NCI-H1092 treated with DMSO at 0.1 percent for 48 hours (cell line): ENCODE measurements around the gene BCOR.
A peak's percentile ranks its signal among the peaks of the same experiment; 100 is the strongest.

Experiments
- DNase-seq: peaks from one replicate; lab custom pipeline; 2025; lab: John Stamatoyannopoulos, UW

Gene BCOR

DNA sequence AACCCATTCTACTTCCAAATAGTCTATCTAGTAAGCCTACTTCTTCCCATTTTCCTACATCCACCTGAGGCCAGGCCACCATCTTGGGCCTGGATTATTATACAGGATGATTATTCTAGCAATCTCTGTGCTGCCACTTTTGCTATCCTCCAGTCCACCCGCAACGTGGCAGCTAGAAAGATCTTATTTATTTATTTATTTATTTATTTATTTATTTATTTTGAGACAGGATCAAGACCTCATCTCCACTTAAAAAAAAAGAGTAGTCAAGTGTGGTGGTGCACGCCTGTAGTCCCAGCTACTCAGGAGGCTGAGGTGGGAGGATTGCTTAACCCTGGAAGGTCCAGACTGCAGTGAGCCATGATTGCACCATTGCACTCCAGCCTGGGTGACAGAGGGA is 15.2 kb upstream of the BCOR start:
- no peak for DNase-seq

DNA sequence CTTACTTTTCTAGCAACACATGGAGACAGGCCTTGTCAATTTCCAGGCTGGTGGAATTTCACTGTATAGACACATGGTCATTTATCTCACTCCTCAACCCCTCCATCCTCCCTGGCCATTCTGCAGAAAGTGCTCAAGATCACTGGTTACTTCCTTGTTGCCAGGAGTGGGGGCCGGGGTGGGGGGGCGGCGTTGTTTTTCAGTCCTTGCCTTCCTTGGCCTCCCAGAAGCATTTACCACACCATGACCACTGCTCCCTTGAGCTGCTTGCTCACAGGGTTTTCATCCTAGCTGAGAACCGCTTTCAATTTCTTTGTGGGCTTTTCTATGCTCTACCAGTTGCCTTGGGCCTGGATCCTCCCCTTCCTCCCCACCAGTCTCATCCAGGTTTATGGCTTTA is 14.1 kb upstream of the BCOR start:
- no peak for DNase-seq

DNA sequence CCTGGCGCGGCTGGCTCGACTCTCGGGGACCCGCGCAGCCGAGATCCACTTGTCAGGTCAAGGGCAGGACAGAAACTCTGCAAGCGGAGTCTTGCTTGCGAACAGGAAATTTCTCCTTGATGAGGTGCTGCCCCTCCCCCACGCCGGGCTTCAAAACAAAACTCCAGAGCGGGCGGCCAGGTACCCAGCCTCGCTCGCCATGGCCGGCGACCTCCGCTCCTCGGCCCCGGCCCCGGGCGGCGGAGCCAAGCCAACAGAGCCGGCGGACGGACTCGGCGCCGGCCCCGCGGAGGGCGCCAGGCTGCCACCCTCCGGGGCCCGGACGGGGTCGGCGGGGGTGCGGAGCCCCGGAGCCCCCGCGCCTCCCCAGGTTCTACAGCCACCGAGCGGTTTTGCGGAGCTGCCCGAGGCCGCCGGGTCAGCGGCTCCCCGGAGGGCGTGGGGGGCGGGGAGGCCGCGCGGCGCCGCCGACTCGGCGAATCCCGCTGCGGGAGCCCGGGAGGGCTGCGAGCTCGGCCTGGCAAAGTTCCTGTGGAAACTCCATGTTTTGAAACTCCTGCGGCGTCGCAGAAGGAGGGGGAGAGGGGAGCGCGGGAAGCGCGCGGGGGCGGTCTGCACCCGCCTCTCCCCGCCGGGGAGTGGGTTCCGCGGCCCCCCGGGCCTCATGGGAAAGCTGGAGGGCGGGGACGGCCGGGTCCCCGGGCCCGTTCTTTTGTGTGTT is 11.7 kb upstream of the BCOR start:
- DNase-seq = peak; percentile 68

DNA sequence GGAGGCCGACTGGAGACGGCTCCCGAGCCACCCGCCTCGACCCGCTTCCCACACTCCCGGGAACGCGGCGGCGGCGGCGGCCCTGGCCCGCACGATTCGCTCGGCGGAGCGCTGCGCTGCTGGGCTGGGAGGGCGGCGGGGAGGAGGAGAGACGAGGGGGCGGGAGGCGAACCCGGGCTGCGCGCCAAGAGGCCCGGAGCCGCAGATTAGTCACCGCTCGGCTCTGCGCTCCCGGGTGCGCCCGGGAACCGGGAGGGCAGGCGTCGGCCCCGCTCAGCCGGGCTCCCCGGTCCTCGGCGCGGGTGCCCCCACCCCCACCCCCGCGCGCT is 11.2 kb upstream of the BCOR start:
- DNase-seq = peak; percentile 74

DNA sequence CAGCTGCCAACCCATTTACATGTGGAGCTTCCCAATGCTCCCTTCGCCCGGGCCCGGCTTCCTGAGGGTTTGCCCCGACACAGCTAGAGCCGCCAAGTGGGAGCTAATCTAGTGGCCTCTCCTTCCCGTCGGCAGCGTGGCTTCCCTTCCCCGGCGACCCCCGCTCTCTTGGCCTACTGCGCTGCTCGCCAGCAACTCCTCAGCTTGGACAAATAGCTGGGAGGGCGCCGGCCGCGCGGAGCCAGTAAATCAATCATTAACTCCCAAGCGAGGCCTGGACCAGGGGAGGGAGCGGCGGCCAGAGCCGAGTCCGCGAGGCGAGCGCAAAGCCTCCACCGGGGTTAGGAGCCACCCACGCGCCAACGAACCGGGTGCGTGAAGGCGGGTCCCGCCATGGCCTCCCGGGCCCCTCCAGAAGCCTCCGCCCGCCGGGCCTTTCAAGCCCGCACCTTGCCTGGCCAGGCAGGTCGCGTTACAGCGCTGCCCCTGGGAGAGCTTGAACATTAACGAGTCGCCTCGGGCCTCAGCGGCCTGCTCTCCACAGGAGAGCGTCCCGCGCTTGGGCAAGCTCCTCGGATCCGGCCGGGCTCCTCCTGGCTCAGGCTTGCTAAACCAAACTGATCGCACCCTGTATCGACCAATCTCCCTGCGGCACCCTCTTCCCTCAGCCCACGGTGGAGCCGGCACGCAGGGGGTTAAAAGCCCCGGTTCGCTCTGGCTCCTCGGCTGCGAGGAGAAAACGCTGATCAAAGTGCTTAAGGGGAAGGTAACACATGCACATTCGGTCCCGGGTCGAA is 10.6 kb upstream of the BCOR start:
- peak; percentile 71 for DNase-seq

DNA sequence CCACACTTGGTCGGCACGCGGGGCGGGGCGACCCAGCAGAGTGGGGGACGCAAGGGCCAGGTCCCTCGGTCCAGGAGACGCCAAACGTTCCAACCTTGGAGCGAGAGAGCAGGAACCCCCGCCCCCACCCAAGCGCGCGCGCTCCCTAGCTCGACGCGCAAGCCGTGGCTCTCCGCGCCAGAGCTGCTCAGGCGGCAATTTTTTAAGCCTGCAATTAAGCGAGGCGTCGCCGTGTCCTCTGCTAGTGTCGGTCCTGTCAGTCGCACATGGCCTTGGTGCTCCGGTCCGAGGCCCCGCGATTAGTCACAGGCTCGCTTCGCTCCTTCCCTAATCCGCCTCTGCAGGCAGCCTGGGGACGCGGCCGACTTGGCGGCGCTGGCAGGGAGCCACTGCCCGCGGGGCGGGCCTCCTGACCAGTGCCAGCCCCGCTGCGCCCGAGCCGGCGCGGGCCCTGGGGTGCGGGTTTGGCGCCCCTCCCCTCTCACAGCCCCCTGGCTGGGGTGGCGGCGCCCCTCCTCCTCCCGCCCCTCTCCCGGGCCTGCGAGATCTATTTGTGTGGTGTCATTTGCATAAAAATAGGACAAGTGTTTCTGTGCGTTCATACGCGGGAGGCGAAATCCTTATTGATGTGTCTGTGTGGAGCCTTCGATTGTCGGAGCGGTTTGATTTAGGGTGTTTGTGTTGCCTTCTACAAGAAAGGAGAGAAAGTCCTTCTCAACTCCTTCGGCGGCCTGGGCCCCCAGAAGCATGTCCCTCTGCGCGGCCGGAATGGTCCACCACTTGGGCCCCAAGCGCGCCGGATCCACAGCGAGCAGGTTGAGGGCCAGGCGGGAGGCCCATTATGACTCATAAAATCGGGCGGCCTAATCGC is 9.8 kb upstream of the BCOR start:
- peak; percentile 71 for DNase-seq

DNA sequence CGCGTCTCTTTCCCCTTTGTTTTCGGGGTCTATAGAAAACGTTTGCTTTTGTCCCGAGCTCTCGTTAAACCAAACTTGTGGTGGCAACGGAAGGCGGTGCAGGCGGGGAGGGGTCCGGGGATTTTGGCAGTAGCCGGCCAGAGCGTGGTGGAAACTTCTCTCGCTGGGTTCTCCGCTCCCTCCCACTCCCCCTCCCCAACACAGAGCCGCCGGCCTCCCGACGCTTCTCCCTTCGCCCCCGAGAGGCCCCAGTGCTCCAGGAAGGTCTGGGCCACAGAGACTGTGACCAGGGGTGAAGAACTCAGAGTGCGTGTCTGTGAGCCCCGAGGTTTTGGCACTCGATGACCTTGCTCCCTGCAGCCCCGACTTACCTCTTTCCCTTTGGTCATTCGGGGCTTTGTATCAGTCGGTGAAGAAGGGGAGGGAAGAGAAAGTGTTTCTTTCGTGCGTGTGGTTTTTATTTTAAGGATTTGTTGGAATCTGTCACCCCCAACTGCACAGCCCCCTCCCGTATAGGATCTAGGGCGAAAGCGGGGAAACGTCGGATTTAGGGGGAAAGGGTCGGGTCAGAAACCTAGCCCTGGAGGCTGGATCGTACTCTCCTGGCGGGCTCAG is 9.0 kb upstream of the BCOR start:
- peak; percentile 58 for DNase-seq

DNA sequence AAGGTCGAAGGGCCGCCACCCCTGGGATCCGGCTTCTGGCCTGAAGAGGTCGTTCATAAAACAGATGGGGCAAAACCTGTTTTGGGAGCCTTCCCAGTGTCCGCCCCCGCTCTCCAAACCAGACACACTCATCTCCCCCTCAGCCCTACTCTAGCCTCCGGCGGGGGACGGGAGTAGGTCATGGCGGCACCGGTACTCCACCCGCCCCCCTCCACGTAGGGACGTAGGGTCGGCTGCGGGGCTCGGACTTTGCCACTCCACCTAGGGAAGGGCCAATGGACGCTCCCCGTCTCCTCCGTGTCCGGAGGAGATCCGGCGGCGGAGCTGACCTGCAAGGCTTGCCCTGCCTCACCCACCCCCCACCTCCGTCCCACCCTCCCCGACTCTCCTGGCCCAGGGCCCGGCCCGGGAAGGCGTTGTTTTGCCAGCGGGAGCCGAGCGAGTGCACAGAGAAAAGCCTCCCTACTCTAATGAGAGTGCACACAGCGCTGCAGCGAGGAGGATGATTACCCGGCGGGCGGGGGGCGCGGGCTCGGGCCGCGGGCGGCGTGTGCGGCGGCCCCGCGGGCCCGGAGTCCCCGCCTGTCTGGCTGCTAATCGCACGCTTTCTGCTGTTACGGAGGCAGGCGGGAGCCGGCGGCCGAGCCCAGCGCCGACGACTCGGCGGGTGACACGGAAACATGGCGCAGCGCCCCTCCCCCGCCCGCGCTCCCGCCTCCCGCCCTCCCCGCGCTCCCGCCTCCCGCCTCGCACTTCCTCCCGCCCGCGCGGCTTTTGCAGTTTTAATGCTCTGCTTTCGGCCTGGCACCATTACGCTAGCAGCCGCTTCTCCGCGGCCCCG is 8.3 kb upstream of the BCOR start:
- DNase-seq = peak; percentile 89

DNA sequence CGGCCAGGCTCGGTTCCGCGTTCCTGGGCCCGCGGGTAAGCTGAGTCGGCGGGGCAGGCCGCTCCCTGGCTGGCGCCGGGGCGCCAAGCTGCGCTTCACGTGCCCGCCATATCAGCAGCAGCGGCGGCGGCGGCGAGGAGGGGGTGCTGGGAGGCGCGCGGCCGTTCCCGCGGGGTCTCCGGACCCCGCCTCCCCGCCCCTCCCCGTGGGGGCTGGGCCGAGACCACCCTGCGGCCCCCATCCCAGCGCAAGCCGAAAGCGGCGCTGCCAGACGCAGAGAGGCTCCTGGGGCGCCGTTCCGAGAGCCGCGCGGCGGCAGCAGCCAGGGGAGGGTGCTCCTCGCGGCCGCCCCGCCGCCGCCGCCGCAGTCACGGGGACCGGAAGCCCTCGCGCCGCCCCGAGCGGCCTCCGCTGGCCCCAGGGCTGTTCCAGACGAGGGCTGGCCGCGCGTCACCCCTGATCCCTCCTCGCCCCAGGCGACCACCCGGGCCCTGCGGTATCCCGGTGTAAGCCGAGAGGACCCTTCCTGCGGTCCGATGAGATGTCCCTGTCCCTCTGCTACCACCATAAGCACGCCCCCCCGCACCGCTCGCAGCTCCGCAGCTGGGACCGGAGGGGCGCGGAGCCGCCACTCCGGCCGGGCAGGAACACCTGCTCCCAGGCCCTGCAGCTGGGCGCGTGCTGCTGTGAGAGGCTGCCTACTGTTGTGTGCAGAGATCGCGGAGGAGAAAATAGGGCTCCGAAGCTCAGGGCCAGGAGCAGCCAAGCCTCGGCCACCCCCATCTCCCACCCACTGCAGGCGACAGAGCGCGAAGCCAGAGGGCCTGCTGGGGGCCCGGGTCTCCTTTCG is 7.5 kb upstream of the BCOR start:
- DNase-seq = peak; percentile 71

DNA sequence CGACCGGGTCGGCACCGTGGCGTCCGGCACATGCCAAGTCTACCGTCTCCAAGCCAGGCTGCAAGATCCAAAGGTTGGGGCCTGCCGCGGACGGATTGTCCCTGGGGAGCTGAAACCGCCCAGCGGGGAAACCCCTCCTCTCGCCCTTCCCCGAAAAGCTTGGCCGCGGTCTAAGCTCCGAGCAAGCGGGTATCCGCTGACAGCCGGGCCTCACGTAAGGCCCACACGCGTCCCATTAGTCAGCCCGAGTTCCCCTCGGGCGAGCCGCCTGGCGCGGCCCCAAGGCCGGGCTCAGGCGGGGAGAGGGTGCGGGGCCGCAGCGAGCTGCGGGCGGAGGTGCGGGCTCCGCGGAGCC is 6.8 kb upstream of the BCOR start:
- peak; percentile 32 for DNase-seq

DNA sequence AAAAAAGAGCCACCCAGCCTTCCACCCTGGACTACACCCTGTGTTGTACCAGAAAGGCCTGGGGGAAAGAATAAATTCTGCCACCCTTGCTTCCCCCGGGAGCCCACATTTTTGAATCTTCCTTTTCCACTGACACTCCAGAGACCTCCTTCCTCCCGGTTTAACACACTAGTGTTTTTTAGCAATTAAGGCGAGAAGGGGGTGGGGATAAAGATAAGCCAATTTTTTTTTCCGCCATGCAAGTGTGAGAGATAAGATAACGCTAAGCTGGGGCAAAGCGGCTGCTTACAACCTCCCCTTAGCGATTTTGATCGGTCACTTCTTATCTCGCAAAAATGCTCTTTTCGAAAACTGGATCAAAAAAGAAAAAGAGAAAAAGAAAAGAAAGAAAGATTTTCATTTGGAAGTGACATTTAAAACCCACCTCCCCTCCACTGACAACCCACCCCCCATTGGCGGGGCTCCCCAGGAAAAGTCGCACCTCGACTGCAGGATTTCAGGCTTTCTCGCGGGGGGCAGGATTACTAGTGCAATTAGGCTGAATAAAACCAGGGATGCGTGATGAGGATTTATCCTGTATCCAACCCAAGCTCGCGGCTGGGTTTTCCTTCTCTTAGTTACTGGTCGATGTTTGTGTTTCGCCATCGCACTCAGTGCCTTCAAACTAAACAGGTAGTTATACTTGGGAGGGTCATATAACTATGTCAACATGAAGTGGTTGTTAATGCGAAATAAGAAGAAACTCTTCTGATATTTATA is 6.0 kb upstream of the BCOR start:
- DNase-seq = no peak

DNA sequence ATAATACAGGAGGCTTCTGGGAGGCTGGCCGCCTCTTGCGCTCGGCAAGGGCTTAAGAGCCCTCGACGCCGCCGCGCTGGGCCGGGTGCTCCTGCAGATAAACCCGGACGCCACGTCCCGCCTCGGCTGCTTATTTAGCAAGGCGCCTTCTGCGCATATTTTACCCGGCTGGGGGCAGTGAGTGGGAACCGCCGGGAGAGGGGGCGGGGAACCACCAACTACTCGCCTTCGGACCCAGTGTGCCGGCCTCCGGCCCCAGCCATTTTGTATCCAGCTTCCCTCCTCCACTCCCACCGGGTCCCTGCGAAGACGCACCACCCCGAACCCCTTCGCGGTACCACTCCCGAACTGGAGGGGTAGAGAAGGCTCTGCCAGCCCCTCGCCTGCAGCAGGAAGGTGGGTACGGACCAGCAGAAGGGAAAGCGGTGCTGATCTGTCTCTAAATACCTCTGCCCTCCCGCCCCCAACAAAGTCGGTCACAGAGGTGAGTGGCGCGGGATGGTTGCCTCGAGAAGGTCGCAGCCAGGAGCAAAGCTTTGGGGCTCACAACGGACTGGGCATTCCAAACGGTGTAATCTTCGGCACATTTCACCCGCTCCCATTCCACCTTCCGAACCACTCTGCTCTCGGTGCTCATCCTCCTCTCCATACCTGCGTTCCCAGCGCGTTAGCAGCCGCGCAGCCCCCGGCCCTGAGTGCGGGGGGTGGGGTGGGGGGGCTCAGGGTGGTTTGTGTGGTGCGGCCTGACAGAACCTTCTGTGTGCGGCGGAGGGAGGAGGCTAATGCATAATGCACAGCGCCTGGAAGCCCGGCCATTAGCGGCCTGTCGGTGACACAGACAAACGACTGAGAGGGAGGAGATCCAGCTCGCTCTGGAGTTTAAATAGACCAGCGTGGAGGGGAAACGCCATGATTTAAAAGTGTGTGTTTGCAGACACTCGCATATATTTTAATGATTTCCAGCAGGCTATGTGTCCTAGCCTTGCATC is 4.9 kb upstream of the BCOR start:
- DNase-seq = no peak

DNA sequence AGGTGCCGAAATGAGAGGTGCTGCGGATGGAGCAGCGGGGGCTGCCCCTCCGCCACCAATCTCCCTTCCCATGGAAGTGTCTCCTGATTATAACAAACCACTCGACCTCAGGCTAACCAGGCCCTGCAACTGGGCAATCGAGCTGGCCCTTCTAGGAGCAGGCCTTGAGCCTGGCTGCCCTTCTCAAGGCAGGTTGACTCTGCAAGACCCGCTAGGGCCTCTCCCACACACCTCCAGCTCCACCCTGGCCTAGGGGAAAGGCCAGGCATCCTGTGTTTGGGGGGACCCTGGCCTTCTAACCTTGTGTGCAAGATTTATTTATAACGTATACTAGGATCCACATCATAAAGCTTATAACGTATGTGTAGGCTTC is 3.7 kb upstream of the BCOR start:
- no peak for DNase-seq

DNA sequence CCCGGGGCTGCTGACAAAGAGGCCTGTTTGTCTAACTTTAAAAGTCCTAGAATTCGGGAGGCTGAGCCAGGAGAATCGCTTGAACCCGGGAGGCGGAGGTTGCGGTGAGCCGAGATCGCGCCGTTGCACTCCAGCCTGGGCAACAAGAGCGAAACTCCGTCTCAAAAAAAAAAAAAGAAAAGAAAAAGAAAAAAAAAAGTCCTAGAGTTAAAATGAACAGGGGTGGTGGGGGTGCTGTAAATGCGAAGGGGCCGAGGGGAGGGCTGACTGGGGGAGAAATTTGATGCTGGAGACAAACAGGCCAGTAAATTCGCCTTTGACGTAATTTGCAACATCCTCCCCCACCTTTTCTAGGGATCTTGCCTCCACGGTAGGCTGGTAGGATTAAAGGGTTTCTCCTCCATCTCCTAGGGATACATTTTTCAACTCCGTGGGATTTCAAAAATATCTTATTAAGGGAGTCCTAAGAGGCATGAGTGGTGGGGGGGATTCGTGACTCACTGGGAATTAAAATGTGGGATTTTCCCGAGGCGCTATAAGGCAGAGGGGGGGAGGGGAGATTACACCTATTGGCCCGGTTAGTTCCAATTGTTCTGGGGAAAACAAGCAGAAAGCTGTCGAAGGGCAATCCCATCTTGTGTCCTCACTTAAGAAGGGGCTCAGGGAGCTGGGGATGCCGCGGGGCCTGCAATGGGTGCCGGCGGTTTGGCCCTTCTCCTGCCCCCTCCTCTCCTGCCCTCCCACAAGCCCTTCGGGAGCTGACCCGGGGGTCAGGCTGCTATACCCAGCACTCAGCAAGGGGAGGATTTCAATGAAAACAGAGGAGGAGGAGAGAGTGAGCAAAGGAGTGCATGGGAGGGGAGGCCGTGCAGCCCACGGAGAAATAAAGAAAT is 3.0 kb upstream of the BCOR start:
- no peak for DNase-seq

DNA sequence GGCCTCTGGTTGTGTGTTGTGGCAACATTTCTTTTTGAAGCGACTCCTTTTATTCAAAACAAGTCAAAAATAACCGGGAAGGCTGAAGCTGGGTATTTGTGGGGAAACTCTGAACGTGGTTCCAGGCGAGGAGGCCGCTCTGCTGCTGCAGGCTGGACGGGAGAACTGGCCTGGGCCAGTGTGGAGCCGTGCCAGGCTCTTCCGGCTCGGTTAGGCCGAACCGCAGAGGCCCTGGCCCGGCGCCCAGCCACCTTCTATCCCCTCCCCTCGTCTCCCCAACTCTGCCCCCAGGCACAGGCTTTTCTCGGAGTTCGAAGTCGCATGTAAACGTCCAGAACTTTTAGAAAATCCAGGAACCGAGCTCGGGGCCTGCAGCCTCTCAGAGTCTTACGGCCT is 2.4 kb upstream of the BCOR start:
- peak; percentile 64 for DNase-seq

DNA sequence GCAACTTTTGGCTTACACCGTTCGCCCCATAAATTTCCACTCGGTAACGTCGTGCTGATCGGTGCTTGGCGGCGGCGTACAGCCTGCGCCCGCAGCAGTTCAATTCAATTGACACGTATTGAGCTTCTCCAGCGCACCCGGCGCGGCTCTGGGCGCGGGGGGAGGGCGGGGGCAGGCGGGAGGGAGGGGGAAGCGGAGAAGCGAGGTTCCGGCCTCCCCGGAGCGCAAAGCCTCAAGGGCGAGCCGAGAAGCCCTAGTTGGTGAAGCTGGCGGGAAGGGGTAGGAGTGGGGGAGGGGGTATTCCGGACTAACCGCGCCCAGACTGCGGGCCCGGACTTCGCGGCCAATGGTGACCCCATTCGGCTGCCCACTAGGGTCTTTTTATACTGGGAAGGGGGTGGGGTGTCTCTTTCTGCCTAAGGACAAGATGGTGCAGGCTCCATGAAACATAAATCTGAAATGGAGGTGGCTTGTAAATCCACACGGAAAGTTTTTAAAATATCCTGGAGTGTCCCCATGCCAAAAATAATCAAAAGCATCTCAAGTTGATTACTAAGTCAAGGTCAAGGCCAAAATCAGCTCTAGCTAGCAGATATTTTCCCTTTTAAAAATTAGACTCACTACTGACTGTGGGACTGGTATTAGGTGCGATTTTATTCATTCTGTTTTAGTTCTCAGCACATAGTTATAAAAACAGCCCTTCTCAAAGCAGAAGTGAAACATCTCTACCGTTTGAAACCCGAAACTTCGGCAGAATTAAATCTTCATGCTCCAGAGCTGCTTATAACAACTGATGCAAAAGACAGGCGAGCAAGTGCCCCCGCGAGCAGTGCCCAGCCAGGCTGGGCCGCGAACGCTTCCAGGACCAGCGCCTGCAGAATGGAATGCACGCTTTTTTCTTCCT is 1.5 kb upstream of the BCOR start:
- DNase-seq = peak; percentile 58
